Fibroblast of skin of scalp (primary cell): ENCODE data around the gene KIF13A.
"Not testable (repeated sequence)": the region's sequence is repeated elsewhere in the genome, so short reads cannot be mapped to it uniquely, and the experiment has no call there.

Source experiments
- DNase-seq: peaks from one replicate; pipeline ENCODE4 v3.0.0-alpha.2; 2013

KIF13A gene

GRCh38 chr6:17894905-17895304 lies 92.5 kb downstream of the KIF13A start:
- no peak for DNase-seq

- no peak for DNase-seq
These were observed 93.2 kb downstream of the KIF13A start for GRCh38 chr6:17894191-17894590.

DNA sequence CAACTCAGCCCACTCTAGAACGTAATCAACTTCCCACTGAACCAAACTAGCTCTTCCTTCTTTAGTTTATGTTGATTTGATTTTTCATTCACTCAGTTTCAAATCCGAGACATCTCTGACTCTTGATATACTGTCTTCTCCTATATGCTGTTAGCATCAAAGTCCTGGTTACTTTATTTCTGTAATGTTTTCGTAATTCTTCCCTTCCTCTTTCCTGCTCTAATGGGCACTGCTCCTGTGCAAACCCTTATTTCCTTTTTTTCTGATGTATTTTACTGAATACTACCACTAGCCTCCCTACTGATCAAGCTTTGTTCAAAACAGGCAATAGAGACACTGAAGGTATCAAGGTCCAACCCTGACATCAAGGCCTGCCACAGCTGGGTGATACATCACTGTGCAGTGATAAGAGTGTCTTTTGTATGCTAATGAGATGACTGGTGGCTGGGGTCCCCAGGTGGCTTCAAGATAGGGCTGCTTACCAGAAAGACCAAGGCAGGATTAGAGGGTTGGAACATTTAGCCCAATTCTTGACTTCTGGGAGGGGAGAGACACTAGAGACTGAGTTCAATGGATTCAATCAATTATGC lies 95.2 kb downstream of the KIF13A start:
- no peak for DNase-seq

DNA sequence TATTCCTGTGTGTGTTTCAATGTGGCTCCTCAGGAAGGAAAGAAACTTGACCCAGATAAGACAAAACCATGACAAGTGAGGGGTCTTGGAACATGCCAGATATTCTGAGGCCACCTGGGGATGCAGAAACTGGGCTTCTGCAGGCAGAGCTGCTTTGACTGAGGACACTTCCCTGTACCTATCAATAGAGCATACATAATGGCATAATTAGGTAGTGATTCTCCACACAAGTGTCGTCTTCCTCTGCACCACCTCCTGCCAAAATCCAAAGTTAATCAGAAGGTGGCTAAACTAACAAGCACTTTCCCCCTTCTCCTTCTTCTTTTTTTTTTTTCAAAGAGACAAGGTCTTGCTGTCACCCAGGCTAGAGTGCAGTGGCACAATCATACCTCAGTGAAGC lies 97.1 kb downstream of the KIF13A start:
- DNase-seq = no peak

DNA sequence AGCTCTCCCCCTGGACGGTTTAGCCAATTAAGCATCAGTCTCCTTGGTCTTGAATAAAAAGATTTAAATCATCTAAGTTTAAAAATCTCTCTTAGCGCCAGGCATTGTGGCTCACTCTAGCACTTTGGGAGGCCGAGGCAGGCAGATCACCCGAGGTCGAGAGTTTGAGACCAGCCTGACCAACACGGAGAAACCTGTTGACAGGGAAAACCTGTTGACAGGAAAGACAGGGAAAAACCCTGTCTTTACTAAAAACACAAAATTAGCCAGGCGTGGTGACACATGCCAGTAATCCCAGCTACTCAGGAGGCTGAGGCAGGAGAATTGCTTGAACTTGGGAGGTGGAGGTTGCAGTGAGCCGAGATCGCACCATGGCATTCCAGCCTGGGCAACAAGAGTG lies 97.7 kb downstream of the KIF13A start:
- not testable (repeated sequence) for DNase-seq

GRCh38 chr6:17886891-17887290 lies 100.5 kb downstream of the KIF13A start:
- DNase-seq = peak; percentile 54

- no peak for DNase-seq
These were observed 101.4 kb downstream of the KIF13A start for GRCh38 chr6:17885889-17886576.

GRCh38 chr6:17884498-17885478 lies 102.6 kb downstream of the KIF13A start:
- DNase-seq = peak; percentile 17

GRCh38 chr6:17883665-17884497 lies 103.6 kb downstream of the KIF13A start:
- no peak for DNase-seq

GRCh38 chr6:17881085-17881858 lies 106.2 kb downstream of the KIF13A start:
- DNase-seq = peak; percentile 27

DNA sequence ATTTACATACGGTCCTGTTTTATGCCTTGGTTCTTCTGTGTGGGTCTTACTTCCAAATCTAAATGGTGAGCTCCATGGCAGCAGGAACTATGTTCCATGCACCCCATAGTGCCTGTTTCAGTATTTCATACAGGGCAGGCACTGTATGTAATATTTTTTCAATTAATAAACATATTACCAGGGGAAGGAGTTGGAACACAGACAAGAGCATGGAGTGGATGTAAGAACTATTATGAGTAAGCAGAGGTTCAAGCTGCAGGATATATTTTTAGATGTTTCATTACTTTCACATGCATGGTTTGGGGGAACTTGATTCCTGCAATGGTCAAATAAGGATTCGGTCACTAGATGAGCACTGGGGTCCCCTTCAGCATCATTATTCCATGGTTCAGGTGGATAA lies 108.3 kb downstream of the KIF13A start:
- DNase-seq = peak; percentile 53

DNA sequence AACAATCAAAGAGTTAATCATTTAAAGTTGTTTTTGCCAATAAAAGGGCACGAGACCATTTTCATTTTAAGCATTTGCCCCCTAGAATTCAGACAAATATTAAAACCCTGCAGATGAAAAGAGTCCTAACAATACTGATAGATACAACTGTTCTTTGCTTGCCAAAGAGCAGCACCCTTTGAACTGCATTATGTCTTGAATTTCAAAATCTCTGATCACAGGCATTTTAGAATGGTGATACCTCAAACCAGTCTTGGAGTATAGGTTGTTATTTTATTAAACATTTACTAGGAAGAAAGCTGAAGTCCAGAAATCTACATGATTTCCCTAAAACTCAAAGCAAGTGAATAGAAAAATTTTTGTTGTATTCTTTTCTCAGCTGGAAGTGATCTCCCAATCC lies 108.7 kb downstream of the KIF13A start:
- DNase-seq = no peak

DNA sequence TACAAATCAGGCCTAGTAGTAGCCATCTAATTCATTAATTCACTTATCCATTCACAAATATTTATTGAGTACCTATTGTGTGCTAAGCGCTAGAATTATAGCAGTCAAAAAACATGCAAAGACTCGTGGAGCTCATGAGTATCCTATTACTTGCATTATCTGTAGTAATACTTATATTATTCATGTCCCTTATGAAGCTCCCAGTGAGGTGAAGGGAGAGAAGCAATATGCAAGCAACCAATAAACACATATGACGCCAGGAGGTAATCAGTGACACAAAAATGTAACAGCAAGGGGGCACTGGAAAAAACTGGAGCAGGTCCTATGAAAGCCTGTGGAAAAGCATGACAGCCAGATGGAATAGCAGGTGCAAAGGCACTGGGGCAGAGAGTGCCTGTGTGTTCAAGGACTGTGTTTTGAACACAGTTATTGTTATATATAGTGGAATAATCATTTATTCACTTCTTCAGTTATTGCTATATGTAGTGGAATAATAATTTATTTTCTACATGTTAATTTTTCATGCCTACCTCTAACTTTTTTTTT lies 109.5 kb downstream of the KIF13A start:
- DNase-seq = no peak

DNA sequence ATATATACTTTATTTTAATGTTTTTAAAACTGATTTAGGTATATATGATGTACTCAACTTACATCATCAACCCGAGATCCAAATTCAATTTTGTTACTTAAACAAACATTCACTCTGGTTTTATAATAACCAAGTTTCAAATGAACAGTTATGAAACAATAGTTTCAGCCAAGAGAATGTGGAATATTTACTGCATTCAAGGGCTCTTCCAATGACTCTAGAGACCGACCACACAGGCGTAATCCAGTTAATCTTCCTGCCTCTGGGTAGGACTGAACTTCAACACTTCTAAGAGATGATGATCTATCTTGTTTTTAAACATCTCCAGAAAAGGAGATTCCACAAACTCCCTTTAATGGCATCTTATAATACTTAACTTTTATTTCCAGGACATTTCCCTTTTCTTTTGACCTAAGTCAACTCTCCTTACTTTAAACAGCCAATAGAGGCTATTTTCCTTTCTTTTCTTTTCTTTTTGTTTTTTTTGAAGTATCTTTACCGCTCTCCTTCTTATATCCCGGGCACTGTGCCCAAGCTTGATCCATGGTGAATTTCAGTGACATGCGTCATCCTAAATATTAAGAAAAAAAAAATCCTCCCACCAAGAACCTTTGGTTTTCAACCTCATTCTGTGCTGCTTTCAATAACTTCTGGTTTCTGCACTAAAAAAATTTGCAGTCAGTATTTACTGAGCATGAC lies 110.1 kb downstream of the KIF13A start:
- DNase-seq = peak; percentile 90

- DNase-seq = no peak
These were observed 112.7 kb downstream of the KIF13A start for GRCh38 chr6:17874753-17875152.

DNA sequence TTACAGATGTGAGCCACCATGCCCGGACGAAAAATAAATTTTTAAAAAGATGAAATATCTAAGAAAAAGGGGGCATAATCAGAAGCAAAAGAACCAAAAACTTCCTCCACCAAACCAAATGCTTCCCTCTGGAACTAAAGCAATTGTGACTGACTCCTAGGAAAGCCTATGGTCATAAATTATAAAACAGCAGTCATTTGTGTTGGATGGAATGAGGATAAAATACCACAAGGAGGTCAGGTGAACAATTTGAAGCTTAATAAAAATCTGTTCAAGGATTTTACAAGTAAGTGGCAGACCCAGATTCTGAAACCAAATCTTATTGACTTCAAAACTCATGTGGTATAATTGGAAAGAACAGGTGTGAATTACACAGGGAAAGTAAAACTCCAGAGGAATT lies 114.5 kb downstream of the KIF13A start:
- DNase-seq = no peak

- DNase-seq = peak; percentile 10
These were observed 115.6 kb downstream of the KIF13A start for GRCh38 chr6:17871836-17872235.

DNA sequence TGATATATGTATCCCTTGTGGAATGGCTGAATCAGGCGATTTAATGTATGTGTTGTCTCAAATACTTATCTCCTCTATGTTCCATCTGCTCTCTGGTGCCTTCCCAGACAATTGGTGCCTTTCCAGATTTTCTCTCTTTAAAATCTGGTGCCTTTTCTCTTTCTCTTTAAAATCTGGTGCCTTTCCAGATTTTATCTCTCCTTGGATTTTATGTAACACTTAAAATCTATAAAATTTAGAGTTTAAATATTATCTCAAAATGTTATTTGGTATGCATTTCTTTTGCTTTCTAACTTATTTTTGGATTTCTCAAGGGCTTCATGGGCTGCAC lies 116.3 kb downstream of the KIF13A start:
- DNase-seq = no peak

GRCh38 chr6:17870300-17871188 lies 116.9 kb downstream of the KIF13A start:
- DNase-seq = no peak

- no peak for DNase-seq
These were observed 117.7 kb downstream of the KIF13A start for GRCh38 chr6:17869753-17870050.
